ENCODE measurements around the gene TPRA1. TPM values are rescaled to one million over a fixed set of nuclear protein-coding genes. Genes with fewer than 3 reads are reported as not detected.
"Not testable (repeated sequence)": the region's sequence is repeated elsewhere in the genome, so short reads cannot be mapped to it uniquely, and the experiment has no call there.

The TPRA1 gene
- total RNA-seq, 1 experiment from 2014 or later, result 42.7 TPM

GRCh38 chr3:127536830-127537812 lies 53.4 kb downstream of the TPRA1 start:
- DNase-seq (ENCODE audit: low spot score), result no peak

- no peak for DNase-seq (ENCODE audit: low spot score)
Measured at GRCh38 chr3:127535901-127536829, 54.4 kb downstream of the TPRA1 start.

- no peak for DNase-seq (ENCODE audit: low spot score)
Measured at GRCh38 chr3:127535106-127535785, 55.3 kb downstream of the TPRA1 start.

- no peak for DNase-seq (ENCODE audit: low spot score)
Measured at GRCh38 chr3:127534564-127534963, 56.0 kb downstream of the TPRA1 start.

- no peak for DNase-seq (ENCODE audit: low spot score)
Measured at GRCh38 chr3:127534161-127534451, 56.4 kb downstream of the TPRA1 start.

GRCh38 chr3:127532561-127533203 lies 57.9 kb downstream of the TPRA1 start:
- DNase-seq (ENCODE audit: low spot score), result no peak

- no peak for DNase-seq (ENCODE audit: low spot score)
Measured at GRCh38 chr3:127531821-127532220, 58.7 kb downstream of the TPRA1 start.

GRCh38 chr3:127530863-127531262 lies 59.7 kb downstream of the TPRA1 start:
- DNase-seq (ENCODE audit: low spot score), result not testable (repeated sequence)

- no peak for DNase-seq (ENCODE audit: low spot score)
Measured at GRCh38 chr3:127529346-127530188, 61.0 kb downstream of the TPRA1 start.

GRCh38 chr3:127525373-127525772 lies 65.2 kb downstream of the TPRA1 start:
- DNase-seq (ENCODE audit: low spot score), result peak; percentile 86

GRCh38 chr3:127524296-127524896 lies 66.1 kb downstream of the TPRA1 start:
- no peak for DNase-seq (ENCODE audit: low spot score)

Other genes starting within 250 kb of the TPRA1 start
- 114 and 136 TPM in 2 replicates for gene MCM2, start 7.7 kb upstream of the TPRA1 start, total RNA-seq (2014; rRNA removed; shearing (Covaris generic))
- gene PODXL2, start 38.5 kb upstream of the TPRA1 start, total RNA-seq (2014; rRNA removed; shearing (Covaris generic)), result 13.0 and 15.8 TPM in 2 replicates
- 1.2 TPM in 1 of 2 replicates, not detected in the other for gene ABTB1, start 82.2 kb upstream of the TPRA1 start, total RNA-seq (2014; rRNA removed; shearing (Covaris generic))
- gene MGLL, start 231.8 kb upstream of the TPRA1 start, total RNA-seq (2014; rRNA removed; shearing (Covaris generic)), result 2.1 and 4.6 TPM in 2 replicates